GM10847 (cell line): Measurements from ENCODE around the gene NOC4L.

ENCODE experiments used
- POLR2A ChIP-seq: IDR thresholded peaks from 2 replicates; pipeline ENCODE4 v1.6.1; 2011; ENCODE audit not compliant: insufficient read length; ENCODE audit errors: extremely low read depth

Gene NOC4L

DNA sequence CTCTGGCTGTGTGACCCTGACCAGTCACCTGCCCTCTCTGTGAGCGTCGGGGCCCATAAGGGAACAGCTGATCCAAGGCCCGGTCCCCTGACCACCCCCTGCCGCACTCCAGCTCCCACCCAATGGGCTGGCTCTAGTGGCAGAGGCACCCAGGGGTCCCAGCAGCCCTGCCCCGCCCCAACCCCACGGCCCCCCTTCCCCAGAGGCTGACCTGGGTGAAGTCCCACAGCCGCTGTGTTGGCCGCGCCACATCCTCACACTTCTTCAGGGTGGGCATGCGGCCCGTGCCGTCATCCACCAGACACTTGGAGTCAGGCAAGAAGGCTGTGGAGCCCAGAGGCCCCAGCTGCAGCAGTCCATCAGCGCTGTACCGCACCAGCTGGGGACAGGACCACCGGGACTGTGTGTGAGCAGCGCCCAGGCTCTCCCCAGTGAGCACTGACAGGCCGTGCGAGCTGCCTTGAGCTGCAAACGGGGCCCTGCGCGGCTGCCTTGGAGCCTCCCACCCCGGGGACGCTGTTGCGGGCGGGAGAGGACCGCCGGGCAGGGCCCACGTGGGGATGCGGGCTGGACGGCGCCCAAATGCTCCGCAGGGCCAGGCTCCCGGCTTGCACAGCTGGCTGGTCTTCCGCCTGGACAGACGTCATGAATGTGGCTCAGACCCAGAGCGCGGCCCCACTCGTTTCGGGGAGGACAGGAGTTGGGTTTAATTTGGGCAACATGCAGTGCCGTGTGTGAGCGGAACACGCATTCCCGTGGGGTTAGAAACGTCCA, 53.5 kb downstream of the NOC4L start:
- TF ChIP-seq POLR2A, result no peak

- TF ChIP-seq POLR2A, result no peak
Measured at GRCh38 chr12:132199101-132199500, 54.8 kb downstream of the NOC4L start.

GRCh38 chr12:132199526-132200319, 55.5 kb downstream of the NOC4L start:
- no peak for TF ChIP-seq POLR2A

GRCh38 chr12:132200800-132201199, 56.5 kb downstream of the NOC4L start:
- TF ChIP-seq POLR2A, result no peak

GRCh38 chr12:132201391-132202120, 57.3 kb downstream of the NOC4L start:
- no peak for TF ChIP-seq POLR2A
